ENCODE results near the gene DAPK1.

DNA sequence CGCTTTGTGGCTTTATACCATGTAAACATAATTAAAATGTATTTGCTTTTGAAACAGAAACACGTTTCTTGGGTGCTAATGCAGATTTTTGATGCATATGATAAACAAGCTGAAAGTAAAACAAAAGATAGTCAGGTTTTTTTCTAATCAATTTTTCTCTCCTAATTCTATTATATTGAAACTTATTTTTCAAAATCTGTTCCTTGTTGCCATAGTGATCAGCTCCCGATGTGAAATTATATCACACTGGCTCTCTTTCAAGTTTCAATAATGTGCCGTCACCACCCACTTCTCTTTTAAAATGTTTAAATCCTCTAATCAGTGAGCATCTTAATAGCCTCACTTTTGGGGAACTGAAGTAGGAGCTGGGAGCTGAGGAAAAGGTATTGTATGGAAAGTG, 36.4 kb upstream of the DAPK1 start:
- TF ChIP-seq CTCF (IDR thresholded peaks at IDR 0.05; ENCODE audit: low read length) (no peak), EZH2 (IDR thresholded peaks at IDR 0.05; ENCODE audit: borderline replicate concordance, low read length) (no peak)

All from OCI-LY1 (cell line).